HG03064 (cell line): ENCODE data around the gene LSM14A.
"Not testable (repeated sequence)": the region's sequence is repeated elsewhere in the genome, so short reads cannot be mapped to it uniquely, and the experiment has no call there.

Experiments used
- ATAC-seq: cut with Tn5 transposase; IDR thresholded peaks from one replicate; pipeline ENCODE4 v1.9.1; 2021; ENCODE audit warnings: low read depth; ENCODE audit not compliant: unreplicated experiment

The LSM14A gene

GRCh38 chr19:34189199-34189916 lies 17.1 kb downstream of the LSM14A start:
- ATAC-seq = no peak

GRCh38 chr19:34189917-34190425 lies 17.7 kb downstream of the LSM14A start:
- ATAC-seq = no peak

GRCh38 chr19:34191355-34191962 lies 19.2 kb downstream of the LSM14A start:
- no peak for ATAC-seq

- ATAC-seq = no peak
Measured at GRCh38 chr19:34193439-34193838, 21.1 kb downstream of the LSM14A start.

- no peak for ATAC-seq
Measured at GRCh38 chr19:34193876-34194275, 21.6 kb downstream of the LSM14A start.

GRCh38 chr19:34201133-34201532 lies 28.8 kb downstream of the LSM14A start:
- no peak for ATAC-seq

GRCh38 chr19:34205324-34205723 lies 33.0 kb downstream of the LSM14A start:
- ATAC-seq = not testable (repeated sequence)

- ATAC-seq = no peak
Measured at GRCh38 chr19:34208291-34208884, 36.1 kb downstream of the LSM14A start.

GRCh38 chr19:34209726-34210125 lies 37.4 kb downstream of the LSM14A start:
- no peak for ATAC-seq

GRCh38 chr19:34213283-34213682 lies 41.0 kb downstream of the LSM14A start:
- ATAC-seq = no peak

GRCh38 chr19:34214040-34214439 lies 41.7 kb downstream of the LSM14A start:
- no peak for ATAC-seq

- ATAC-seq = no peak
Measured at GRCh38 chr19:34215006-34215665, 42.8 kb downstream of the LSM14A start.

GRCh38 chr19:34215666-34216038 lies 43.3 kb downstream of the LSM14A start:
- no peak for ATAC-seq

- not testable (repeated sequence) for ATAC-seq
Measured at GRCh38 chr19:34216745-34217219, 44.5 kb downstream of the LSM14A start.

GRCh38 chr19:34217952-34218817 lies 45.9 kb downstream of the LSM14A start:
- ATAC-seq = no peak

- ATAC-seq = no peak
Measured at GRCh38 chr19:34218818-34219164, 46.5 kb downstream of the LSM14A start.

- no peak for ATAC-seq
Measured at GRCh38 chr19:34220472-34221063, 48.3 kb downstream of the LSM14A start.

- no peak for ATAC-seq
Measured at GRCh38 chr19:34222386-34222785, 50.1 kb downstream of the LSM14A start.

GRCh38 chr19:34224996-34225658 lies 52.8 kb downstream of the LSM14A start:
- ATAC-seq = no peak
